Erythroblast (primary cell): ENCODE results near the gene COA1.

Experiments used
- DNase-seq, 2 experiments: peaks; one replicate each; lab custom pipeline; 2025; lab: John Stamatoyannopoulos, UW
- GATA1 ChIP-seq: IDR thresholded peaks from 2 replicates; pipeline ENCODE4 v1.6.1; 2011; ENCODE audit warnings: low read depth, mild to moderate bottlenecking, control low read depth, low read length, moderate library complexity
- POLR2A ChIP-seq: IDR thresholded peaks from 2 replicates; pipeline ENCODE4 v1.6.1; 2011; ENCODE audit warnings: mild to moderate bottlenecking, low read length

The COA1 gene

DNA sequence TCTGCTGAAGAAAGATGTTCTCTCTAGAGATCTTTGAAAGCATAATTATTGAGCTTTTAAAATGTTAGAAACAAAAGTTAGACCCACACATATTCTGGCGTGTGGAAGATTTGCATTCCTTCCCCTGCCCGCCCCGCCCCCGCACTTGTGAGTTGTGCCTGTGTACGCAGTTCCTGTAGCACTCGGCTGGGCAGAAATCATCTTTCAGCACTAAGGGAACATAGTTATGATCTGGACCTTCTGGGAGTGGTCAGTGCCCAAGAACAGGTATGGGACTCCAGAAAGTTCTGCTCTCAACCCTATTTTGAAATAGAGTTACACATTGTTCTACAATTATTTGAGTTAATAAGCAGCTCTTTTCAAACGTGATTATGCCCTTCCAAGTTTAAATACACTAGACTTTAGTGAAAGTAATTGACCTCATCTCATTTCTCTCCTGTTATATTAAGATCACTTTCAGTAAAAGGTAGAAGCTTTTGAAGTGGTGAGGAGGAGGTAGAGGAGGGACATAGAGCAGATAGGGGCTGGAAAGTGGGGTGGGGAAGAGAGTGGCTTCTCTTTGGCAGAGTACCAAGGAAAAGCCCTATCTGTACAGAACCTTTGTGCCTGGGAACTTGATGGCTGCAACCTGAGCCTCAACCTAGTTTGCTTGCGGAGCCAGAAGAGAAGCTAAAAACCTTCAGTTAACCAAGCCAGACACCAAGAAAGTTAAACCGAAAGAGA lies 34.9 kb upstream of the COA1 start:
- TF ChIP-seq GATA1 = no peak
- TF ChIP-seq POLR2A = no peak
- peak; percentile 88 to 91 for DNase-seq

DNA sequence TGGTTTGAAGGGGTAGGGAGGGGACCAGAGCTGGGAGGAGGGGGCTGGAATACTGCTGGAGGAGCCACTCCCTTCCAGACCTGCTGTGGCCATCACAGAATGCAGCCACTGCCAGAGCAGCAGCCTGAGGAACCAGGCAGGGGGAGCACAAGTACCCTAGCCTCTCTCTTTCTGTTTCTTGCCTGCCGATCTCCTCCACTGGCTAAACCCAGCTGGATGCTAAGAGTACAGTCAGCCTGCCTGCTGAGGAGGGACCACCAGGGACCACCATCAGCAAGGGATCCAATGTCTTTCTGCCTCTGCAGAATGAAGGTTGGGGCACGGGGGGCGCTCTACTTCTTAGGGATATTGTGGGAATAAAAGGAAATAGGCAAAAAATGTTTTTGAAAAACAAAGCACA lies 33.9 kb upstream of the COA1 start:
- TF ChIP-seq POLR2A = no peak
- TF ChIP-seq GATA1 = no peak
- no peak for DNase-seq

DNA sequence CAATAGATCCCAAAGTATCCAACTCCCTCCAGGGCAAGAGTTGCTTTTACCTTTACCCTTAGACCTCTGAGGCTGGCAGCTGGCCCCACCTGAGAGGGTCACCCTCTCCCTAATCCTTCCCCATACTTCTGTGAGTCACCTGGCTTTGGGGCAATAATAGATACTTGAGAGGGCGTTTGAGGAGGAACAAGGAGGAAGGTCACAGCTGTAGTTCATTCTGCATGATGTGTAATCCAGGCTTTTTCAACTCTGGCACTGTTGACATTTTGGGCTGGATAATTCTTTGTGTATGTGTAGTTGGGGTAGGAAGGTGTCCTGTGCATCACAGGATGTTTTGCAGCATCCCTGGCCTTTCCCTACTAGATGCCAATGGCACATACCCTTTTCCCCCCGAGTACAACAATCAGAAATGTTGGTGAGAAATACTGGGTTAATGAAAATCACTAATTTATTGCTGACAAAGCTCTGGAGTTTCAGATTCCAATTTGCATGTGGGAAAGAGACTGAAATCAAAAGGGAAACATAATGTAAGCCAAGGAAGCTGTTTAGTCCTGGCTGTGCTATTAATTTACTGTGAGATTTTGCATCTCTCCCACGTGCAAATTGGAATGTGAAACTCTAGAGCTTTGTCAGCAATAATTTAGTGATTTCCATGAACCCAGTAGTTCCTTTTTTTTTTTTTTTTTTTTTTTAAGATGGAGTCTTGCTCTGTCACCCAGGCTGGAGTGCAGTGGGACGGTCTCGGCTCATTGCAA lies 32.8 kb upstream of the COA1 start:
- DNase-seq = no peak
- no peak for TF ChIP-seq POLR2A
- TF ChIP-seq GATA1 = no peak

DNA sequence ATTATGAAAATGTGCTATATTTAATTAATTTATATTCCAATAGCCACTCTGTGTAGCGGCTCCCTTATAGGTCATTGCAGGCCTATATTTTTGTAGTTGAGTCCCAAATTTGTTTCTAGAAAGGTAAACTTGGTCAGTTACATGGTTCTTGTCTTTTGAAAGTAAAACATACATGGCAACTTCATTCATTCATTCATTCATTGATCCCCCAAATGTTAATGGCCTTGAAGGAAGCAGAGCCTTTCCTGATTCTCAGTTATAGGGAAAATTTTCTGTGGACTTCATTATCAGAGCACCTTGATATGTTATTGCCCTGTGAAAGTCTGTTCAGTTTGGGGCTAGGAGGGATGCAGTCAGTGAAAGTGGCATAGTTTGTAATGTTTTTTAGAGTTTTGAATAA lies 32.1 kb upstream of the COA1 start:
- DNase-seq = no peak
- TF ChIP-seq POLR2A = no peak
- TF ChIP-seq GATA1 = no peak

DNA sequence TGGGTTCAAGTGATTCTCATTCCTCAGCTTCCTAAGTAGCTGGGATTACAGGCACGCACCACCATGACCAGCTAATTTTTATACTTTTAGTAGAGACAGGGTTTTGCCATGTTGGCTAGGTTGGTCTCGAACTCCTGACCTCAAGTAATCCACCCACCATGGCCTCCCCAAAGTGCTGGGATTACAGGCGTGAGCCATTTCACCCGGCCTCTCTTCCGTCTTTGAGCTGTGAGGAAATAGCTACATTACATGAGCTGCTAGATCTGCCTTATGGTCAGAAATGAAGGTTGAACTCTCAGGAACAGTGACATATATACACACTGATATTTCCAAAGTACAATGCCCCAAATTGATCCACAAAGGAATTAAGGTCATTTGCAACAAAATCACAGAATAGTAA lies 31.5 kb upstream of the COA1 start:
- DNase-seq = no peak
- no peak for TF ChIP-seq POLR2A

DNA sequence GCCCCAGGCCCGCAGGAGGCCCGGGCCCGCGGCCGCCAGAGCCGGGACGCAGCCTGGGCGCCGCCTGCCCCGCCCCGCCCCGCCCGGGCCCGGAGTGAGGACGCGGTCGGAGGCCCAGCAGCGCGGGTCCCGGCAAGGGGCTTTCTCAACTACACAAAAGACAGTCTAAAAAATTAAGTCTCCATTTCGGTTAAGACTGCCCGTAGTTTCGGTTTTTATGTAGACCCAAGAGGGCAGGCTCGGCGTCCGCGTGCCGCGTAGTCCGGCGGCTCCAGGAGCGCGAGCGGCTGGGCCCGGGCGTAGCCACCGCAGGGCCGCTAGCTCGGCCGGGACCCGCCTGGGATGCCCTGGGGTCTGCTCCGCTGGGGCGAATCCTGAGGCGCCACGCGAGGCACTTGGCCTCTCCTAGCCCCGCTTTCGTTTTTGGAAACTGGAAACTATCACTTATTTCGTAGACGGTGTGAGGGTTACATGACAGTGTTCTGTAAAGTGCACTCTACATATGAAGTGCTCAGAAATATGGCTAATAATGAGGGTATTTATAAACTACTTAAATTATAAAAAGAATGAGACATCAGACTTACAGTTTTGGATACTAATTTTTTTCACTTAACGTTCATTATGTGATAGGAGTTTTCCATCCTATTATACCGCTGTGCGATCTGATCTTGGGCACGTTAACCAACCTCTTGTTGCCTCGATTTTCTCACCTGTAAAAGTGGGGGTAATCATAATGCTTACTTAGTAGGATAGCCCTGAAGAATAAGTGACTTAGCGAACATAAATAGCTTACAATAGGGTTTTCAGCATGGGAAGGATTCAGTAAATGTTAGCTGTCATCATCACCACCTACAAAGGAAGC lies 29.7 kb upstream of the COA1 start:
- TF ChIP-seq POLR2A (peak; percentile 9), GATA1 (no peak)
- peak; percentile 76 to 81 for DNase-seq

DNA sequence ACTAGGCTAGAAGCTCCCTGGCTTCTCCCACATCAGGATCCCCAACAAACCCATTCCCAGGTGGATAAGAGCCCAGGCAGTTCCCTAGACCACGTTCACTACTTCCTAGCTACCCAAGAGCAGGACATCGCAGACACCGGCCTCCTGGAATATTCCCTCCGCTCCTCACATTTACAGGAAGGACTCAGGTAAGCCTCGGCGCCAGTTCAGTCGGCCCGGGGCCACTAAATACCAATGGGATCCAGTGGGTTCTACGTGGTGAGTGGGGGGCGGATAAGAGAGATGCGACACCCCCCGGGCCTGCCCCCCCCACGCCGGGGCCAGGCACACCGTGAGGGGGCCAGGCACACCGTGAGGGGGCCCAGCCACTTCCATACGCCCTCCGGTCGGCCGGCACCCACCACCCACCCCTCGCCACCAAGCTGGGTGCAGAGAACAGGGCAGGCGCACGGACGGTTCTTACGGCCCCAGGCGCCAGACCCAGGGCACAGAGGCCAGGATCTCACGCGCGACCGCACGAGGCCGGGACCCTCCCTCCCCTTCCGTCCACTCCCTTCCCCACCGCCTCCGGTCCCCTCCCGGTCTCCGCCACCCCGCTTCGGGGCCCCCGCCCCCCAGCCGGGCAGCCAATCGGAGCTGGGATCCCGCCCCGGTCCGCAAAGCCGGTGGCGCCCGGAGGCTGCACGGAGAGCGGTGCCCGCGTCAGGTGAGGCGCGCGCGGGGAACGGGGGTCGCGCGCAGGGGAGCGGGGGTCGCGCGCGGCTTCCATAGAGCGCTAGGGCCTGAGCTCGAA lies 28.9 kb upstream of the COA1 start, which contains the start of gene BLVRA:
BLVRA (plus strand) TSS at position 652 of the 793 bp plus-strand sequence. CDS start 12,479 bp downstream, outside the sequence.
- no peak for TF ChIP-seq GATA1
- TF ChIP-seq POLR2A = peak; percentile 42
- DNase-seq = peak; percentile 78 to 84

DNA sequence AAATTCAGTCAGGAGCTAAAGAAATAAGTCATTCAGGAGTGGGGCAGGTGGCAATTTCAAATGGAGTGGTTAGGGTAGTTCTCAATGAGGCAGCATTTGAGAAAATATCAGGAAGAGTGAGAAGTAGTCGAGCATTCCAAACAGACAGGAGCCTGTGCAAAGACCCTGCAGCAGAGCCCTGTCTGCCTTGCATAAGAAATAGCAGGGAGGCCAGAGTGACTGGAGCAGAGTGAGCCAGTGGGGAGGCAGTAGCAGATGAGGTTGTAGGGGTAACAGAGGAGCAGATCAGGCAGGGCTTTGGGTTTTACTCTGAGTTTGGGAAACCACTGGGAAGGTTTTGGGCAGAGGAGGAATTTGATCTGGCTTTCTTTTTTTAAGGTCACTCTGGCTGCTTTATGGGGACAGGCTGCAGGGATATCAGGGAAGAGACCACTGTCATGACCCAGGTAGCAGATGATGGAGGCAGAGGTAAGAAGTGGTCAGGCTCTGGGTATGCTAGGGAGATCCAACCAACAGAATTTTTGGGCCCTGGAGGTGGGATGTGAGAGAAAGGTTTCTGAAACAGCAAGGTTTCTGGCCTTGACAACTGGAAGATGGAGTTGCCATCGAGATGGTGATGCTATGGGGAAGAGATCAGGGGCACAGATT lies 27.9 kb upstream of the COA1 start:
- peak; percentile 34 for TF ChIP-seq POLR2A
- no peak for TF ChIP-seq GATA1
- peak; percentile 75 to 77 for DNase-seq

DNA sequence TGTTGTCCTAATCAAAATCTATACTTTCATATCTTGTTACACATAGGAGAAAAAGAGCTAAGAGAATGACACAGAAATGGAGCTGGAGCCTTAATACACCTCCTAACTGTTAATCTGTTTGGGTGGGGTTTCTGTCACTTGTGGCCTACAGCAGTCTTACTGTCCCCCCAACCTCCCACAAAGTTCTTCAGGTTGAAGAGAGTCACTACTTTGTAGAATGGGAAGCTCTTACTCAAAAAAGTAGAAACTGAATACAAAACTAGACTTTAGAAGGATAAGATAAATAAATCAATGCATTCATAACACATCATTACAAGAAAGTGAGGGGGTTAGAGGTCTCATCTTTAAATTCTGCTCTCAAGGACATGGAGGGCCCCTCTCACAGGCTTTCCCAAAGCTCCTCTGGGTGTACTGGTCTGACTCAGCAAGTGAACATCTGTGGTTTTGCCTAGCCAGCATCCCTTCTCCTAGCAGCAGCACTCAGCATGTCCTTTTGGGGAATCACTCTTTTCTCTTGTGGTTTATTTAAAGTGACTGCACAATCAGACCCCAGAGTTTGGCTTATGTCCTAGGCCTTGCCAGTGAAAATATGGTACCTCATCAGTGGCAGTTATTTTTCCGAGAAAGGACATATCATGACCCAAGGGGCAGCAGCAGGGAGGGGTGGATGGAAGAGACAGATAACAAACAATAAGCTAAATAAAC lies 27.2 kb upstream of the COA1 start:
- TF ChIP-seq GATA1 (peak; percentile 16), POLR2A (no peak)
- peak; percentile 78 to 90 for DNase-seq

DNA sequence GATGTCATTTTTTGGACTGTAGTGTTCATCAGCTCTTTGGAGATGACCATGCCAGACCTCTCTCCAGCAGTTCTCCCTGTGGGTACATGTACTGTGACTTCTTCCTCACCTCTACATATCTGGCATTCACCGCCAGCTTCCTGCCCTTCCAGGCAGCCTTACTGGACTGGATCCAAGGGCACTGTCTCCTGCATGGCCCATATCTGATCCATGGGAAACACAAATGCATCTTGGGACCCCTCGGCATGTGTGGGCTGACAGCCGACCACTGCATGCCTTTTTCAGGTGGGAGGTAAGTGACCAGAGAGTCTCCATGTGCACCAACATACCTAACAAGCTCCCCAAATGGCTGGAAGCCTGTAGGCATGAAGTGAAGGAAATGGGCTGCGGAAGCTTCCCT lies 25.3 kb upstream of the COA1 start:
- no peak for DNase-seq
- TF ChIP-seq POLR2A (no peak), GATA1 (no peak)

DNA sequence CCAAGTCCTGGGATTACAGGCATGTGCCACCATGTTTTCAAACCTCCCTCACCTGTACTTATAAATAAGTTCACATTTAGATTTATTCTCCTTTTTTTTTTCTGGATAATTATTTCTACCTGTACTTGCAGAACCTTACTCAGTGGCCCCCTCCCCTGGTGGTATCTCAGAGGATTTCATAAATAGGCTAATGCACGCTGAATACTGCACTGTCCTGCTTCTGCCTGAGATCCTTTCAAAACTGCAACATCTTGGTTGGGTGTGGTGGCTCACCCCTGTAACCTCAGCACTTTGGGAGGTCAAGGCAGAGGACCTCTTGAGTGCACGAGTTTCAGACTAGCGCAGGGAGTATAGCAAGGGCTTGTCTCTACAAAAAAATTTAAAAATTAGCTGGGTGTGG lies 24.5 kb upstream of the COA1 start:
- no peak for DNase-seq
- no peak for TF ChIP-seq POLR2A
- TF ChIP-seq GATA1 = no peak

DNA sequence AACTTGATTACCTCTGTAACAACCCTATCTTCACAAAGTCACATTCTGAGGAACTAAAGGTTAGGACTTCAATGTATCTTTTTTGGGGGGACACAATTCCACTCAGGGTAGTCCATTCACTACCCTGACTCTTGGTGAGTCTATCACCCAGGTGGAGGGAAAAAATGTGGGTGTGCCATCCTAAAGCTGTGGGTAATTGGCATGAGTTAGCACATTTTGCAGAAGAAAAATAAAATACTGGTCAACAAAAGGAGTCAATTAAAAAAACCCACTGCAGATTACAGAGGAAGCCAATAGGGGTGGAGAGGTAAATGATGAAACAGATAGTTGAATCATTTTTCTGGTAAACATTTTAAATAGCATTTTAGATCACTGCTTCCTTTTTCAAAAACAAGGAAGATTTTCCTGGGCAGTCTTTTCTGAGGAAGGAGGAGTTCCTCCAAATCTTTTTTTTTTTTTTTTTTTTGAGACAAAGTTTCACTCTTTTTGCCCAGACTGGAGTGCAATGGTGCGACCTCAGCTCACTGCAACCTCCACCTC lies 24.0 kb upstream of the COA1 start:
- TF ChIP-seq GATA1 (no peak), POLR2A (no peak)
- no peak for DNase-seq
